GM12864 (cell line): Measurements from ENCODE around the gene SPDYC.
A peak's percentile ranks its signal among the peaks of the same experiment; 100 is the strongest.
"Not testable (repeated sequence)": the region's sequence is repeated elsewhere in the genome, so short reads cannot be mapped to it uniquely, and the experiment has no call there.

Source experiments
- DNase-seq: peaks from one replicate; pipeline ENCODE4 v3.0.0-alpha.2; 2011; ENCODE audit warnings: low read depth
- H3K4me3 ChIP-seq: 2 replicates; pipeline ENCODE4 v1.5.1; 2011; ENCODE audit warnings: mild to moderate bottlenecking, low read depth, low read length, control low read depth
- CTCF ChIP-seq: IDR thresholded peaks from 2 replicates; pipeline ENCODE4 v1.5.1; 2011; ENCODE audit warnings: low read depth, mild to moderate bottlenecking, moderate library complexity, low read length, control low read depth, inconsistent platforms; ENCODE audit errors: missing control alignments

Gene SPDYC

GRCh38 chr11:65135633-65136145, 34.3 kb upstream of the SPDYC start:
- DNase-seq = no peak
- no peak for TF ChIP-seq CTCF

GRCh38 chr11:65136515-65137096, 33.4 kb upstream of the SPDYC start:
- TF ChIP-seq CTCF = no peak
- DNase-seq = no peak
- H3K4me3 ChIP-seq = no peak overlapping the region

More at GRCh38 chr11:65135633-65136145, 34.3 kb upstream of the SPDYC start:
- peak overlapping the region; percentile 86 for H3K4me3 ChIP-seq

- no peak for TF ChIP-seq CTCF
- no peak overlapping the region for H3K4me3 ChIP-seq
- no peak for DNase-seq
Observed at GRCh38 chr11:65141896-65142494, 28.0 kb upstream of the SPDYC start.

GRCh38 chr11:65147352-65148075, 22.5 kb upstream of the SPDYC start:
- no peak for DNase-seq
- TF ChIP-seq CTCF = no peak
- no peak overlapping the region for H3K4me3 ChIP-seq

GRCh38 chr11:65148657-65149056, 21.4 kb upstream of the SPDYC start:
- no peak overlapping the region for H3K4me3 ChIP-seq
- TF ChIP-seq CTCF = no peak
- DNase-seq = no peak

- not testable (repeated sequence) for H3K4me3 ChIP-seq, DNase-seq
Observed at GRCh38 chr11:65150131-65150508, 19.9 kb upstream of the SPDYC start.

- H3K4me3 ChIP-seq = no peak overlapping the region
- DNase-seq = no peak
- TF ChIP-seq CTCF = no peak
Observed at GRCh38 chr11:65150509-65151299, 19.3 kb upstream of the SPDYC start.
